CD4-positive, alpha-beta T cell treated with Interleukin-2 at 100 ng/mL for 4 hours (primary cell): ENCODE measurements around the gene RPL4.

Experiments used
- DNase-seq: peaks from one replicate; pipeline ENCODE4 v3.0.0-alpha.2; 2020; ENCODE audit warnings: low spot score

The RPL4 gene

GRCh38 chr15:66456211-66456610, 48.4 kb downstream of the RPL4 start:
- no peak for DNase-seq

- no peak for DNase-seq
Observed at GRCh38 chr15:66454143-66454542, 50.5 kb downstream of the RPL4 start.

- DNase-seq = no peak
Observed at GRCh38 chr15:66452971-66453580, 51.6 kb downstream of the RPL4 start.

GRCh38 chr15:66452420-66452819, 52.2 kb downstream of the RPL4 start:
- DNase-seq = no peak
